Activated B cell treated with CpG ODN at 0.5 μM for 24 hours (primary cell): ENCODE results near the gene MAP2K3. TPM values are rescaled to one million over a fixed set of nuclear protein-coding genes. Genes with fewer than 3 reads are reported as not detected.
A peak's percentile ranks its signal among the peaks of the same experiment; 100 is the strongest.

Experiments used
- ATAC-seq: fragments of 200-7000 bp; cut with Tn5 transposase; one replicate; pipeline ENCODE4 v1.10.0; 2021; ENCODE audit warnings: low read depth, mild to moderate bottlenecking, moderate library complexity
- CTCF ChIA-PET: fragments of 350-600 bp; sonication (Branson Sonifier 250); formaldehyde crosslinking; loops from one replicate; lab custom pipeline; 2021; ENCODE audit warnings: antibody characterized with exemption; lab: Charles Lee
- POLR2A ChIA-PET: fragments of 350-600 bp; sonication (Branson Sonifier 250); formaldehyde crosslinking; loops from one replicate; lab custom pipeline; 2021; ENCODE audit warnings: antibody characterized with exemption; lab: Charles Lee
- DNase-seq: peaks from one replicate; pipeline ENCODE4 v3.0.0; 2022
- H3K27ac Mint-ChIP-seq: one replicate; pipeline ENCODE4 v1.8.0; 2020; ENCODE audit warnings: mixed read lengths
- H3K27me3 Mint-ChIP-seq: one replicate; pipeline ENCODE4 v1.8.0; 2021; ENCODE audit warnings: mixed read lengths
- H3K36me3 Mint-ChIP-seq: one replicate; pipeline ENCODE4 v1.8.0; 2021; ENCODE audit warnings: low read depth, mixed read lengths
- H3K4me1 Mint-ChIP-seq: one replicate; pipeline ENCODE4 v1.8.0; 2021; ENCODE audit warnings: mixed read lengths
- H3K4me3 Mint-ChIP-seq: one replicate; pipeline ENCODE4 v1.8.0; 2020; ENCODE audit warnings: mild to moderate bottlenecking, mixed read lengths
- H3K9me3 Mint-ChIP-seq: one replicate; pipeline ENCODE4 v1.8.0; 2020; ENCODE audit warnings: mixed read lengths
- intact Hi-C: fragments of 100-400 bp; cut with micrococcal nuclease; formaldehyde crosslinking; loops from one replicate; pipeline ENCODE4 v1.15.1; 2024
- total RNA-seq: library from RNA; stranded (reverse); gene quantifications from 2 replicates; pipeline ENCODE4 v1.2.3, GENCODE V29; 2022
- TF ChIP-seq, protein P1 (sequence below): fragments of 200-600 bp; IDR thresholded peaks from one replicate; pipeline ENCODE4 v1.8.0; 2022; ENCODE audit warnings: antibody characterized with exemption, mild to moderate bottlenecking

Gene MAP2K3
- total RNA-seq, 1 donor from 2014 or later: 81.1 TPM

DNA sequence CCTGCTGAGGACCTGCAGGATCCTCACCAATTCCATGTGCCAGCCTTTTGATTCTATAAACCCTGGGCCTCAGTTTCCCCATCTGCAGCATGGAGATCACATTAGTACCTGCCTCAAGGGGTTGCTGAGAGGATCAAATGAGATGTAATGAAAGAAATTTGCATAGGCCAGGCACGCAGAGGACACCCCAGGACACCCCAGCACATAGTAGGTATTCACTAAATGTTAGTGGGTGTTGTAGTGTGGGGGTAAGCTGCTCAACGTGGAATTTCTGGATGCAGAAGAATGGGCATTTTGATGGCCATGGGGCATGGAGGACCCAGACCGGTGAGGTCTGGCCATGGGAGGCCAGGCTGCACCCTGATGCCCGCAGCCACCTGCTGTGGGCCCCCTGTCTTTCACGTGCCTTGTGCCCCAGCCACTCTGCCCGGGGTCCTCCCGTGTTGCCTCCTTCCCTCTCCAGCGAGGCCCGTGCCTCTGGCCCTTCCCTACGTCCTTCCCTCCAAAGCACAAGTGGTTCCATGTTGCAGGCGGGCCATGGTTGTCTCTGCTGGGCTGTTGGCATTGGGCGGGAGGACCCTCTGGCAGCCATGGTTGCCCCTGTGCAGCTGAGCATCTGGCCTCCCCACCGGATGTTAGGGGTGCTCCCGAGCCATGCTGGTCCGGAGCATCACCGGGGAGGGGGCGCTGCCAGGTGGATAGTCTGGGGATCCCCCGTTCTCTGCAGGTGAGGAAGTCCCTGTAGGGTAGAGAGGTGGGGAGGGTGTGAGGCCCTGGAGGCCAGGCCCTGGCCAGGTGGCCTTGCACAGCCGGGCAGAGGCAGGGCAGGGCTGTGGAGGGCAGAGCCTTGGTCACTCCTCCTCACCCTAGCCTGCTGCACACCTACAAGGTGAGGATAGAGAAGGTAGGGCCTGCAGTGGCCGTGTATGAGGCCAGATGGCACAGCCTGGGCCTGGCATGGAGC, 8.6 kb downstream of the MAP2K3 start:
- Mint-ChIP-seq H3K9me3 (no peaks in the 10 kb centered on the region), H3K4me1 (peaks cover 56% of the 10 kb centered on the region), H3K4me3 (no peak overlapping the region), H3K36me3 (peaks cover 20% of the 10 kb centered on the region), H3K27ac (peak overlapping the region; percentile 41), H3K27me3 (peaks cover 1% of the 10 kb centered on the region)
- CTCF ChIA-PET: no interaction called here
- ATAC-seq (no peak), DNase-seq (no peak)
- intact Hi-C loops: no loop called here
- POLR2A ChIA-PET: no interaction called here
- TF ChIP-seq, protein P1, sequence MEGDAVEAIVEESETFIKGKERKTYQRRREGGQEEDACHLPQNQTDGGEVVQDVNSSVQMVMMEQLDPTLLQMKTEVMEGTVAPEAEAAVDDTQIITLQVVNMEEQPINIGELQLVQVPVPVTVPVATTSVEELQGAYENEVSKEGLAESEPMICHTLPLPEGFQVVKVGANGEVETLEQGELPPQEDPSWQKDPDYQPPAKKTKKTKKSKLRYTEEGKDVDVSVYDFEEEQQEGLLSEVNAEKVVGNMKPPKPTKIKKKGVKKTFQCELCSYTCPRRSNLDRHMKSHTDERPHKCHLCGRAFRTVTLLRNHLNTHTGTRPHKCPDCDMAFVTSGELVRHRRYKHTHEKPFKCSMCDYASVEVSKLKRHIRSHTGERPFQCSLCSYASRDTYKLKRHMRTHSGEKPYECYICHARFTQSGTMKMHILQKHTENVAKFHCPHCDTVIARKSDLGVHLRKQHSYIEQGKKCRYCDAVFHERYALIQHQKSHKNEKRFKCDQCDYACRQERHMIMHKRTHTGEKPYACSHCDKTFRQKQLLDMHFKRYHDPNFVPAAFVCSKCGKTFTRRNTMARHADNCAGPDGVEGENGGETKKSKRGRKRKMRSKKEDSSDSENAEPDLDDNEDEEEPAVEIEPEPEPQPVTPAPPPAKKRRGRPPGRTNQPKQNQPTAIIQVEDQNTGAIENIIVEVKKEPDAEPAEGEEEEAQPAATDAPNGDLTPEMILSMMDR: no peak

DNA sequence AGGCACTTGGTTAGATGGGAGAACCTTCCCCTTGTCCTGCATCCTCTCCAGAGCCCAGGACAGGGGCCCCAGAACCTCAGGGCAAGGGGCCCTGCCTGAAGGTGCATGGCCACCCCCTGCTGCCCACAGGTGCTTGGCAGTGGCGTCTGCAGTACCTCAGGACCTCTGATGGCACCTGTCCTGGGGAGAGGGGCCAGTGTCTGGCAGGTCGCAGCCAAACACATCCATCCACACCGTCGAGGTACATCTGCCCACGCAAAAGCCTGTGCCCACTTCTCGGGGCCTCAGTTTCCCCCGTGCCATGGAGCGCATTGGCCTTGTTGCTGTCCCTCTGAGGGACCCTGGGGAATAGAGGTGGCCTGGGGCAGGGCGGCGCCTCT, 9.3 kb downstream of the MAP2K3 start:
- ATAC-seq (no peak), DNase-seq (no peak)
- TF ChIP-seq, protein P1: no peak
- POLR2A ChIA-PET: no interaction called here
- Mint-ChIP-seq H3K36me3 (peaks cover 25% of the 10 kb centered on the region), H3K4me1 (peaks cover 49% of the 10 kb centered on the region), H3K9me3 (no peaks in the 10 kb centered on the region), H3K27me3 (peaks cover 1% of the 10 kb centered on the region), H3K27ac (no peak overlapping the region), H3K4me3 (no peak overlapping the region)
- intact Hi-C loops: no loop called here
- CTCF ChIA-PET: no interaction called here

DNA sequence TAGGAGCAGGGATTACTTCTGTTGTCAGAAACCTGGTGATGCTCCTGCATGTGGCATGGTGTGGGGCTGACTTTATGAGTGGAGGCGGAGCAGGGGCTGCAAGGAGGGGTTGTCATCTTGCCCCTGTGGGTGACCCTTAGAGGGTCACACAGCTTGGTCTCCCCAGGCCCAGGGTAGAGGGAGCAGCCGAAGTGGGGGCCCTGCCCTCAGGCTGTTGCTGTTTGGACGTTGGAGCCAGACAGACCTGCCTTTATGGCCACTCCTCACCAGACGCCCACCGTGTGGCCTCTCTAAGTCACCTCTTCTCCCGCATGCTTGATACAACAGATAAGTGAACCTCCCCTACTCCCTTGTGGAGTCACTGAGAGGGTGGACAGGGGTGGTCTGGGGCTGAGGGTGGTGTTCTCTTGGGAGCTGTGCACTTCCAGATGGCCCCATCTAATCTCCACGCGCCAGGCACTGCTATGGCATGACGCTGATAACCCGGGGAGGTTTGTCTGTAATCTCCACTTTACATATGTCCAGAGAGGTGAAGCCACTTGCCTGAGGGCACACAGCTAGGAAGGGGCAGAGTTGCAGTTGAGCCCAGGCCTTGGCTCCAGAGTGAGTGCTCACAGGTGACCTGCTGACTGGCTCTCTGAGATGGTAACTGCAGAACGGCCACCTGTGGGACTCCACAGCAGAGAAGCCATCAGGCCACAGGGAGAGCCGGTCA, 10.0 kb downstream of the MAP2K3 start:
- ATAC-seq (no peak), DNase-seq (no peak)
- Mint-ChIP-seq H3K9me3 (no peaks in the 10 kb centered on the region), H3K36me3 (peaks cover 31% of the 10 kb centered on the region), H3K27ac (no peak overlapping the region), H3K27me3 (peaks cover 1% of the 10 kb centered on the region), H3K4me3 (no peak overlapping the region), H3K4me1 (peaks cover 42% of the 10 kb centered on the region)
- CTCF ChIA-PET: no interaction called here
- POLR2A ChIA-PET: no interaction called here
- intact Hi-C loops: no loop called here
- TF ChIP-seq, protein P1: no peak

GRCh38 chr17:21295036-21295952, 10.8 kb downstream of the MAP2K3 start:
- peaks cover 34% of the 10 kb centered on the region for H3K4me1 Mint-ChIP-seq
- H3K36me3 Mint-ChIP-seq: peaks cover 36% of the 10 kb centered on the region
- H3K27ac Mint-ChIP-seq: peak overlapping the region; percentile 4
- intact Hi-C loops: no loop called here
- H3K27me3 Mint-ChIP-seq: peaks cover 1% of the 10 kb centered on the region
- DNase-seq (no peak), ATAC-seq (no peak)
- no peak overlapping the region for H3K4me3 Mint-ChIP-seq
- TF ChIP-seq, protein P1: no peak
- CTCF ChIA-PET: no interaction called here
- POLR2A ChIA-PET: no interaction called here
- no peaks in the 10 kb centered on the region for H3K9me3 Mint-ChIP-seq
